Mucosa of gallbladder (tissue), 1 donor: ENCODE measurements around the gene DBT. TPM values are rescaled to one million over a fixed set of nuclear protein-coding genes. Genes with fewer than 3 reads are reported as not detected.
"Not testable (repeated sequence)": the region's sequence is repeated elsewhere in the genome, so short reads cannot be mapped to it uniquely, and the experiment has no call there.

ENCODE experiments used
- DNase-seq: peaks from one replicate; pipeline ENCODE4 v3.0.0-alpha.2; 2020; ENCODE audit warnings: low spot score
- total RNA-seq: library from RNA; stranded (reverse); gene quantifications from one replicate; pipeline ENCODE4 v1.2.1, GENCODE V29; 2021
- donor health status: DM: no; HTN: no; CAD: no.

Gene DBT
- total RNA-seq = 17.0 TPM

- peak; percentile 95 for DNase-seq
Measured at GRCh38 chr1:100249537-100250257, at the start of gene DBT. TSS of gene DBT (minus strand) at chr1:100249834. CDS start at chr1:100249820, 14 bp downstream.

- no peak for DNase-seq
Measured at GRCh38 chr1:100298512-100298911, 48.9 kb upstream of the DBT start.

DNA sequence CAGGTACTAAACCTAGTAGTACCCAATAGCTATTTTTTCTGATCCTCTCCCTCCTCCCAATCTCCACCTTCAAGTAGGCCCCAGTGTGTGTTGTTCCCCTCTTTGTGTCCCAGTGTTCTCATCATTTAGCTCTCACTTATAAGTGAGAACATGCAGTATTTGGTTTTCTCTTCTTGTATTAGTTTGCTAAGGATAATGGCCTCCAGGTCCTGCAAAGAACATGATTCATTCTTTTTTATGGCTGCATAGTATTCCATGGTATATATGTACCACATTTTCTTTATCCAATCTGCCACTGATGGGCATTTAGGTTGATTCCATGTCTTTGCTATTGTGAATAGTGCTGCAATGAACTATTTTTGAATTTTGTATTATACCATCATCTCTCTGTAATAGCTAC is 47.4 kb upstream of the DBT start:
- not testable (repeated sequence) for DNase-seq

DNA sequence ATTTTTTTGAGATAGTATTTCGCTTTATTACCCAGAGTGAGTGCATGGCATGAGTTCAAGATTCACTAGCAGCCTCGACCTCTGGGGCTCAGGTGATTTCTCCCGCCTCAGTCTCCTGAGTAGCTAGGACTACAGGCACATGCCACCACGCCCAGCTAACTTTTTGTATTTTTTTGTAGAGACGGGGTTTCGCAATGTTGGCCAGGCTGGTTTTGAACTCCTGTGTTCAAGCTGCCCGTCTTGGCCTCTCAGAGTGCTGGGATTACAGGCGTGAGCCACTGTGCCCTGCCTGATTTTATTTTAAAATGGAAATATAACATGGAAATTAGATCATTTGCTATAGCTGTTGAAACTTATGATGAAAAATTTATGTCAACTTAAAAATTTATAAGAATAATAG is 46.5 kb upstream of the DBT start:
- no peak for DNase-seq

GRCh38 chr1:100292711-100293110 is 43.1 kb upstream of the DBT start:
- DNase-seq = no peak

GRCh38 chr1:100290291-100290690 is 40.7 kb upstream of the DBT start:
- no peak for DNase-seq

DNA sequence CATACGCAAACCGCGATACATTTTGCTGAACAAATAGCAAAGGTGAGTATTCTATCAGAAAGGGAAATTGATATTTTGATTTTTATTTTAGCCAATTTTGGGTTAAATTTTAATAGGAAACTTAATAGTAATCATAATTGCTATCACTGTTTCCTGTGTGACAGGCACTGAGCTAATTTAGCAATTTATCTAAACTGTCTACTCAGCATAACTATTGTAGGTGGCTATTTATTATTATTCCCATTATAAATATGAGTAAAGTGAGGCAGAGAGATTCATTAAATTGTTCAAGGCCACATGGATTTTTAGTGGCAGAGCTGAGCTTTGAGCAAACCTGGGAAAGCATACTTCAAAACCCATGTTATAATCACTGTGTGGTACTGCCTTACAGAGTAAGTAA is 37.5 kb upstream of the DBT start:
- DNase-seq = no peak

- DNase-seq = no peak
Measured at GRCh38 chr1:100284591-100284990, 35.0 kb upstream of the DBT start.

DNA sequence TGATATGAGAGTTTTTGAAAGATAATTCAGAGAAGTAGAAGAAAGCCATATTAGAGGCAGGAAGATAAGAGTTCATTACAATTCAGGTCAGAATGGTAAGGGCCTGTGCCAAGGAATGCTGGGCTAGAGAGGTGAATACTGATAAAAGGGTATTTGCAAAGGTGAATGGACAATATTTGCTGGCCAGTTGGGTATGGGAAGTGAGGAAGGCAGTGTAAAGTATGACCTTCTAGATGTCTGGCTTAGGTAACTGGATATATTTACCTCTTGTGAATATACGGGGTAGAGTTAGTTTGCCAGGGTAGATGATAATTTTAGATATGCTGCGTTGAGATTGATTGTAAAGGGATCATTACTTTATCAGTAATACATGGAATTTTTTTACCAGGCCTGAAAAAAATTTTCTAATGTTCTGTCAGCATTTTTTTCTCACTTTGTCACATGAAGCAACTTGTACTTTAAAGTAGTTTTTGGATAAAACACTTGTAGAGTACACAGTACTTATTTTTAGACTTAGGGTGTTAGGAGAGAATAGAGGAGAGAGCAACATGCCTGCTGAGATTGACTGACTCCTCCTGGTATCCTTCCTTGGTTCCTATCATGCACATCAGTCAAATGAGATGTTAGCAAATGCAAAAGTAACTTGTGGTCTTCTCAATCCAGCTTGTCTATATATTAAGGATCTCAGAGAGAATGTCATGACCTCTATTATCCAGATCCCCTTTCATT is 30.5 kb upstream of the DBT start:
- DNase-seq = no peak

DNA sequence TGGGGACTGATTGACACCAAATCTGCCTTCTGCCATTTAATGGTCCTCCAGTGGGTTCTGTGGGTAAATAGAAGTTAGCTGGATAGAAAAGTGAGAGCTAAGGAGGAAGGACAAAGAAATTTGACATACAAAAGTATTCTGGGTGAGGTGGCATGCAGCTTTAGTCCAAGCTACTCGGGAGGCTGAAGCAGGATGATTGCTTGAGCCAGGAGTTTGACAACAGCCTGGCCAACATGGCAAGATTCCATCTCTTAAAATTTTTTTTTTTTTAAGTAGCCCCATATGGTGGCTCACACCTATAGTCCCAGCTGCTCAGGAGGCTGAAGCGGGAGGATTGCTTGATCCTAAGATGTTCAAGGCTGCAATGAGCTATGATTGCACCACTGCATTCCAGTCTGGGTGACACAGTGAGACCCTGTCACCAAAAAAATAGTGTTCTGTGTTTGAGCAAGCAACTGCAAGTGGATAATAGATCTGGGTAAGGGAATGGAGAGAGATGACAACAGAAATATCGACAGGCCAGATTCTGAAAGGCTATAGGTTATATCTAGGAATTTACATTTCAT is 29.8 kb upstream of the DBT start:
- no peak for DNase-seq

GRCh38 chr1:100277866-100278265 is 28.2 kb upstream of the DBT start:
- DNase-seq = no peak

GRCh38 chr1:100268202-100268601 is 18.6 kb upstream of the DBT start:
- DNase-seq = no peak

GRCh38 chr1:100267284-100267683 is 17.6 kb upstream of the DBT start:
- no peak for DNase-seq

DNA sequence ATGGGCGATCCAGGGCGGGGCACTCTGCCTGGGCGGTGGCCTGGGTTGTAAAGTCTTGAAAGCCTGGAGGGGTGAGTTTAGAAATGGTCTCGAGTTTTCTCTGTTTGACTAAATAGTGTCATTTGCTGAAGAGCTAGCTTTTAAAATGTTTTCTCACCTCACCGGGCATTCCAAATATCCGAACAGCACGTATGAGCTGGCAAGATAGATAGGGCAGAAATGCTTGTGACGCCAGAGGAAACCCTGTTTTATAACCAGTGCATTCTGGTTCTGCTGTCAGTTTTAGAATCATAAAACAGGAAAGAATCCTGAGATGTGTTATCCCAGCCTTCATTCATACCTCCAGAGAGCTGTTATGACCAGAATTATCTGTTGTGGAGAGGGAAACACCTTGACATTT is 17.1 kb upstream of the DBT start:
- no peak for DNase-seq

- peak; percentile 97 for DNase-seq
Measured at GRCh38 chr1:100265931-100266740, 16.5 kb upstream of the DBT start, which contains the start of gene RTCA. TSS of gene RTCA (plus strand) at chr1:100266216. CDS start at chr1:100266376, 160 bp downstream.

DNA sequence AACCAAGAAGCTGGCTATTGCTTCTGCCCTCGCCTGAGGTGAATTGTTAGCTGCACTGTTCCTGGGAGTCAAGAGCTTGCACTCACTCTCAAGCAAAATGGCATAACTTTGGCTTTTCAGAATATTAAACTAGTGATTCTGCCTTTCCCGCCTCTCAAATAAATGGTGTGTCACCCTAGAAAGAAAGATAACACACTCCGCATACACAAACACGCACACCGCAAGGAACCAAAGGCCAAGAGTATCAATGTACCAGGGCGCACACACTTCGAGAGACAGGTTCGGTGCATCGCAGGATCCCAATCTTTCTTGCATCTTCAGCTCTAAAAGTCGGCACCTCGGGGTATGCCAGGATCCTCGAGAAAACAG is 15.9 kb upstream of the DBT start:
- DNase-seq = no peak

GRCh38 chr1:100264081-100264480 is 14.4 kb upstream of the DBT start:
- DNase-seq = not testable (repeated sequence)

DNA sequence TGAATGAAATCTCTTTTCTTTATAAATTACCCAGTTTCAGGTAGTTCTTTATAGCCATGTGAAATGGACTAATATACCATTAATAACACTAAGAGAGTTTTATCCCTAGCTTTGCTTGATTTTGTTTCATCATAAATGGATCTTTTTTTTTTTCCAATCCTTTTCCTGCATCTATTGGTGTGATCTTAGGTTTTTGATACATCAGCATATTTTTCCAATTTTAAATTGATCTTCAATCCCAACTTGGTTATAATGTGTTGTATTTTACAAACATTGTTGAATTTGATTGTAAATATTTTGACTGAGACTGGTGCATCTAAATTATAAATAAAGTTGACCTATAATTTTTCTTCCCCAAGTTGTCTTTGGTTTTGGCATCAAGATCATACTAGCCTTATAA is 12.1 kb upstream of the DBT start:
- no peak for DNase-seq

DNA sequence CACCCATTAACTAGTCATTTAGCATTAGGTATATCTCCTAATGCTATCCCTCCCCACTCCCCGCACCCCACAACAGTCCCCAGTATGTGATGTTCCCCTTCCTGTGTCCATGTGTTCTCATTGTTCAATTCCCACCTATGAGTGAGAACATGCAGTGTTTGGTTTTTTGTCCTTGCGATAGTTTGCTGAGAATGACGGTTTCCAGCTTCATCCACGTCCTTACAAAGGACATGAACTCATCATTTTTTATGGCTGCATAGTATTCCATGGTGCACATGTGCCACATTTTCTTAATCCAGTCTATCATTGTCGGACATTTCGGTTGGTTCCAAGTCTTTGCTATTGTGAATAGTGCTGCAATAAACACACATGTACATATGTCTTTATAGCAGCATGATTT is 8.8 kb upstream of the DBT start:
- DNase-seq = not testable (repeated sequence)

GRCh38 chr1:100256273-100256672 is 6.6 kb upstream of the DBT start:
- DNase-seq = not testable (repeated sequence)

DNA sequence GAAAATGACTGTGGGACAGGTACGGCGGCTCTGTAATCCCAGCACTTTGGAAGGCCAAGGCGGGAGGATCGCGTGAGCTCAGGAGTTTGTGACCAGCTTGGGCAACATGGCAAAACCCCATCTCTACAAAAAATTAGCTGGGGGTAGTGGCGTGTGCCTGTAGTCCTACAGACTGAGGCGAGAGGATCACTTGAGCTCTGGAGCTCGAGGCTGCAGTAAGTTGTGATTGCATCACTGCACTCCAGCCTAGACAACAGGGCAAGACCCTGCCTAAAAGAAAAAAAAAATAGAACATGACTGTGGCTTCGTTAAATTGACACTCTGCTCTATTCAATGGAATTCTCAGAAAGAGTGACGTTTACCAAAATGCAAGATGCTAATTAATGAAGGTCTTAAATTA is 3.9 kb upstream of the DBT start:
- DNase-seq = no peak

GRCh38 chr1:100252901-100253300 is 3.3 kb upstream of the DBT start:
- no peak for DNase-seq
